ENCODE measurements around the gene ANKRD39.
"Not testable (repeated sequence)": the region's sequence is repeated elsewhere in the genome, so short reads cannot be mapped to it uniquely, and the experiment has no call there.

The ANKRD39 gene

DNA sequence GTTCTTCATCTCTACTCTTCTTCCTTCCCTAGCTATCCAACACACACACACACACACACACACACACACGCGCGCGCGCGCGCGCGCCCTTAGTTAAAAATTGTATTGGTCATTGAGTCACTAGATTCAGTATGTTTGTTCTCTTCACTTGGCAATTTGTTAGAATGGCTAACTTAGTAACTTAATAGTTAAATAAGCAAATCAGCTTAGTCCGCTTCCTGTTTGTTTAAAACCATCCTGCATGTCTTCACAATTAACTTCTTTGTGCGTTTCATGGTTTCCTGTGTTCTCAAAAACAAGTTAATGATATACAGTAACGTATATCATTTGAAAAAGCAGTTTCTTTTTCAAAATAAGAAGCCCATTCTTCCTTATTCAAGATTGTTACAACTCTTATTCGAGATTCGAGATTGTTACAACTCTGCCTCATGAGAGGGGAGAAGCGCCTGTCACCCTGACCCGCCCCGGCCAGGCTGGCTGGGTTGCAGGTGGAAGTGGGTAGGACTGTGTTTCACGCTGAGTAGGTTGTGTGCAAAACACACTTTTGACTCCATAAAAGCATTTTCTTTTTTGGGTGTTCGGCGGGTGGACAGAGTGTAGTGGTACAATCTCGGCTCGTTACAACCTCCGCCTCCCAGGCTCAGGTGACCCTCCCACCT lies 51.2 kb downstream of the ANKRD39 start:
- DNase-seq: peak; percentile 41

DNA sequence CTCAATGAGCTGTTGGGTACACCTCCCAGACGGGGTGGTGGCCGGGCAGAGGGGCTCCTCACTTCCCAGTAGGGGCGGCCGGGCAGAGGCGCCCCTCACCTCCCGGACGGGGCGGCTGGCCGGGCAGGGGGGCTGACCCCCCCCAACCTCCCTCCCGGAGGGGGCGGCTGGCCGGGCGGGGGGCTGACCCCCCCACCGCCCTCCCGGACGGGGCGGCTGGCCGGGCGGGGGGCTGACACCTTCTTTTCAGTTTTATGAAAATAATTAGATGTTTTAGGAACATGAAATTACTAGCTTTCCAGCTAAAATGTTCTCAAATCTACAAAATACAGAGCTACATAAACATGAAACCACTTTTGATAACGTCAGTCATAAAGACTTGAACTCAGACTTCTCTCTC lies 51.9 kb downstream of the ANKRD39 start:
- not testable (repeated sequence) for DNase-seq

GRCh38 chr2:96804986-96805385 lies 52.8 kb downstream of the ANKRD39 start:
- no peak for DNase-seq

- DNase-seq: no peak
Measured at GRCh38 chr2:96802721-96803120, 55.1 kb downstream of the ANKRD39 start.

DNA sequence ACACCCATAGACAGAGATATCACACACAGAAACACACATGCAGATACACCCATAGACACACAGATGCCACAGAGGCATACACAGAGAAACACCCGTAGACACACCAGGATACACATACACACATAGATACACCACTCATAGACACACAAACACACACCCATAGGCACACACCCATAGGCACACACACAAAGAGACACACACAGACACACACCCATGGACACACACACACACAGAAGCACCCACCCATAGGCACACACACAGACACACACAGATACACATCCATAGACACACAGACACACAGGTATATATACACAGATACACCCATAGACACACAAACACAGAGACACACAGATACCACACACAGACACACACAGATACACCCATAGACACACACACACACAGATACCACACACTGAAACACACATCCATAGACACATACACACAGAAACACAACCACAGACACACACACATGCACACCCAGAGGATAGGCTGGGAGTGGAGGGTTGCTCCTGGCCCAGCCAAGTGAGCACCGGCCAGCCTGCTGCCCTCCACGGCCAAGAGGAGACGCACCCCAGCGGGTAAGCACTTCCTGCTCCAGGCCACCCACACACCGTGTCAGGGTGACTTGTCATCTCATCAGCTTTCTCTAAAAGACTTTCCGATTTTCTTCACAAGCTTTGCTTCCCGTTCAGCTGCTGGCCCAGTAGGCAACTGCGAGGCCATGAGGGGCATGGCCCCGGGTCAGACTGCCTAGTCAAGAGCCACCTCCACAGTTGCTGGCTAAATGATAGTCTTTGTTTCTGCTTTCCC lies 55.8 kb downstream of the ANKRD39 start:
- peak; percentile 12 for DNase-seq

- DNase-seq: peak; percentile 25
Measured at GRCh38 chr2:96801005-96801785, 56.6 kb downstream of the ANKRD39 start.

DNA sequence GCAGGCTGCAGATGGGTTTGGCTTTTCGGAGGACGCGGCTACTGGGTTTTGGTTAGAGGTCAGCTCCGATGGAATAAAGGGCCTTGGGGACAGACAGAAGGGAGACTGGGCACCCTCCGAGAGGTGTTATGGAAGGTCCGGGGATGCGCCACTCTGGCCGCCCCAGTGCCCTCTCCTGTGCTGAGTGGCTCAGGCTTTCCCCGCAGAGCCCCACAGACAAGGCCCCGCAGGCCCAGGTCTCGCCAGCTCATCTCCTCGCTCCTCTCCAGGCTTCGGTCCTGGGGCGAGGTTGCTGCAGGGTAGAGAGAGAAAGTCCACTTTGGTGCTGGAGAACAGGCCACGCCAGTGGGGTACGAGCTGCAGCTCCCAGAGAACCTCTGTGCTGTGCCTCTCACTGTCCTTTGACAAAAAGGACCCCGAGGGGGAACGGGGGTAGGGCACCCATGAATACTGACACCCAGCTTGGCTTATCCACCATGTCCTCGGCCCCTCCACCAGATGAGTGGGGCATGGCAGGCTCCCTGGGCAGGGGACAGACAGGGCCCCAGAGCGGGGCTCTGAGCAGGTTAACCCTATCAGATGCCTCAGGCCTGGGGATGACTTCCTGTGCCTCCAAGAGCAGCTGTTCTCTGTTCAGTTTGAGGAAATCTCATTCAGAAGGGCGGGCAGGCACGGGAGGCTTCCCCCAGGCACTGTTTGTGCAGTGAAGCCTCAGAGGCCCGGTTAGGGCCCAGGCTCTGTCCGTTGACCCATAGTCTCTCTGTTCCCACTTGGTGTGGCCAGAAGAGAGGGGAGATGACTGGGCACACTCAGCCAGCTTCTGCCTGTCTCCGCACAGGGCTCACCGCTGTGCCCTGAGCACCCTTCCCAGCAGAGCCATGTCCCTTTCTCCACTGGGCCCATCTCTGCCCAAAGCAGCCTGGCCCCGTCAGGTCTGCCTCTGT lies 57.5 kb downstream of the ANKRD39 start:
- no peak for DNase-seq

DNA sequence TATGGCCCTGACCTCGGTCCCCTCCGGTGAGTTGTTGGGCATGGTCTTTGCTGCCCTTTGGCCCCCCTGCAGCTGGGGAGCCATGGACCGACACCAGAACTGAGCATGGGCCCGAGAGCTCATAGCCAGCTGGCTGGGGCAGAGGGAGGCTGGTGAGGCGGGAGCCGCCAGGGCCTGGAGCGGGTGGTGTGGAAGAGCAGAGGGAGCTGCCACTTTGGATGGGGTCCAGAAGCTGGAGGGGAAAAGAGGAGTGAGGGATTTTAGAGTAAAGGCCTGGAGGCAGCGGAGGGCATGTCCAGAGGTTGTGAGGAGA lies 58.2 kb downstream of the ANKRD39 start:
- no peak for DNase-seq

DNA sequence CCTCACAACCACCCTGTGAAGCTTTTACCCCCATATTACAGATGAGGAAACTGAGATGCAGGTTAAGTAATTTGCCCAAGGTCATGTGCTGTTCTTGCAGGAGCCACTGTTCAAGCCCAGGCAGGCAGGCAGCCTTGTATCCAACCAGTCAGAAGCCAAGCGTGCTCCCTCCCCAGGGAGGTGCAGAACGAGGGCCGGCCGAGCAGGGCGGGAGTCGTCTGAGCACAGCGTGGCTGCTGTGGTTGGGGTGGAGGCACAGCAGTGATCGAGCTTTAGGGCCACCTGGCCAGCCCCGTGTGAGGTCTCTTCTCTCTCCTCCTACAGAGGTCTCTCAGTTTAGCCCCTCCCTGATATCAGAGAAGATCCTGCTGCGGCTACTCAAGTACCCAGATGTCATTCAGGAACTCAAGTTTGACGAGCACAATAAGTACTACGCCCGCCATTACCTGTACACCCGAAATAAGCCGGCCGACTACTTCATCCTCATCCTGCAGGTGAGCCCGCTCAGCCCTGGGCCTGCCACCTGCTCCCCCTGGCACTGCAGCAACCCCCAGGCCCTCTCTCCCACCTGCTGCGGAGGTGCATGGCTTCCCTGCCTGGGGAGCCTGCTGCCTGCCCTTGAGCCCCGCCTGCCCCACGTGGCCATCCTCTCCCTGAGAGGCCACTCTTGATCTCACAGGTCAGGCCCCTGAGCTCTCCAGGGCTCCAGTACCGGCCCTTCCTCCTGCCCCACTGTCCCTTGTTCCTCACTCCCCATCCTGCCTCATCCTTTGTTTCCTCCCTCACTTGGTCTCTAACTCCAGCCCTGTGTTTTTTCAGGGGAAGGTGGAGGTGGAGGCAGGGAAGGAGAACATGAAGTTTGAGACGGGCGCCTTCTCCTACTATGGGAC lies 58.8 kb downstream of the ANKRD39 start:
- peak; percentile 10 for DNase-seq
